Activated naive CD4-positive, alpha-beta T cell treated with anti-CD3 and anti-CD28 coated beads, Interleukin-2, amount 10 ng/mL, durations not matched to agents 7 days and 5 days (primary cell): ENCODE results near the gene KDM4F.
A peak's percentile ranks its signal among the peaks of the same experiment; 100 is the strongest.

Source experiments
- CTCF ChIA-PET: fragments of 350-600 bp; sonication (Branson Sonifier 250); formaldehyde crosslinking; loops from one replicate; lab custom pipeline; 2021; ENCODE audit warnings: antibody characterized with exemption; lab: Charles Lee
- DNase-seq: peaks from one replicate; pipeline ENCODE4 v3.0.0-alpha.2; 2020
- H3K27ac Mint-ChIP-seq: one replicate; pipeline ENCODE4 v1.8.0; 2021; ENCODE audit warnings: mild to moderate bottlenecking, moderate library complexity, mixed read lengths
- H3K27me3 Mint-ChIP-seq: one replicate; pipeline ENCODE4 v1.8.0; 2021; ENCODE audit warnings: mild to moderate bottlenecking, mixed read lengths
- H3K36me3 Mint-ChIP-seq: one replicate; pipeline ENCODE4 v1.8.0; 2021; ENCODE audit warnings: mixed read lengths
- H3K4me1 Mint-ChIP-seq: one replicate; pipeline ENCODE4 v1.8.0; 2021; ENCODE audit warnings: mixed read lengths
- H3K4me3 Mint-ChIP-seq: one replicate; pipeline ENCODE4 v1.8.0; 2021; ENCODE audit warnings: mild to moderate bottlenecking, moderate library complexity, mixed read lengths
- H3K9me3 Mint-ChIP-seq: one replicate; pipeline ENCODE4 v1.8.0; 2021; ENCODE audit warnings: mixed read lengths

KDM4F gene

DNA sequence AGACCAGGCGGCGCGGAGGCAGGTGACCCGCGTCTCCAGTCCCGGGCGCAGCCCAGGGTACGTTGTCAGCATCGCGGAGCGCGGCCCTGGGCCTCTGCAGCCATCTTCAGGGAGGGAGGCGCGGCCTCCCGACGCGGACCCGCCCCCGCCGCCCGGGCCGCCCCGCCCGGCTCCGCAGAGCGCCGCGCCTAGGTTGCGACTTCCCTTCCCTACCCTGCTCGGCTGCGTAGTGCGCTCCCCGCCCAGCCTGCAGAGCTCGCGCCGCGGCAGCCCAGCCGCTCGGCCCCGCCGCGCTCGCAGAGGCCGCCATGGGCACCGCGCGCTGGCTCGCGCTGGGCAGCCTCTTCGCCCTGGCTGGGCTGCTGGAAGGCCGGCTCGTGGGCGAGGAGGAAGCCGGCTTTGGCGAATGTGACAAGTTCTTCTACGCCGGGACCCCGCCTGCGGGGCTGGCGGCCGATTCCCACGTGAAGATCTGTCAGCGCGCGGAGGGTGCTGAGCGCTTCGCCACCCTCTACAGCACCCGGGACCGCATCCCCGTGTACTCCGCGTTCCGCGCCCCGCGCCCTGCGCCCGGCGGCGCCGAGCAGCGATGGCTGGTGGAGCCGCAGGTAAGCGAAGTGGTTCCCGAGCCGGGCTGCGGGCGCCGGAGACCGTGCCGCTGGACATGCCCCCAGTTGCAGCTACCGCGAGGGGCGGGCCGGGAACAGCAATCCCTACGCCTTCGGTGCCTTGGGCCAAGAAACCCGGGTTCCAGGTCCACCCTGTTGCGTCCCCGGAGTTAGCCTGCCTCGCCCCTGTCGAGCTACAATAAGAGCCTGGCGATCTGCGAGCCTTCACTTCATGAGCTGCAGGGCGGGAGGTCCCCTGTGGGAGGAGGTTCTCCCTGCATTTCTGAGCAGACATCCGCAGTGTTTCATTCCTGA lies 40.7 kb downstream of the KDM4F start, which contains the start of gene ENDOD1:
Gene ENDOD1, plus strand, starts transcription at position 227 of the 923 bp plus-strand sequence. Its CDS starts 82 bp downstream, at position 309.
- Mint-ChIP-seq H3K36me3 (peaks cover 1% of the 10 kb centered on the region), H3K27ac (peak within 1 kb of the TSS; percentile 98), H3K9me3 (no peaks in the 10 kb centered on the region), H3K4me3 (peak within 1 kb of the TSS; percentile 86), H3K27me3 (no peaks in the 10 kb centered on the region), H3K4me1 (peaks cover 56% of the 10 kb centered on the region)
- CTCF ChIA-PET = interaction anchor here (0.8 to 8.1 kb wide), 14 partner anchors 9 to 64 kb away, joined by 3 to 143 read pairs (median 4); partner anchors contain the start of gene SRSF8
- peak; percentile 89 for DNase-seq

DNA sequence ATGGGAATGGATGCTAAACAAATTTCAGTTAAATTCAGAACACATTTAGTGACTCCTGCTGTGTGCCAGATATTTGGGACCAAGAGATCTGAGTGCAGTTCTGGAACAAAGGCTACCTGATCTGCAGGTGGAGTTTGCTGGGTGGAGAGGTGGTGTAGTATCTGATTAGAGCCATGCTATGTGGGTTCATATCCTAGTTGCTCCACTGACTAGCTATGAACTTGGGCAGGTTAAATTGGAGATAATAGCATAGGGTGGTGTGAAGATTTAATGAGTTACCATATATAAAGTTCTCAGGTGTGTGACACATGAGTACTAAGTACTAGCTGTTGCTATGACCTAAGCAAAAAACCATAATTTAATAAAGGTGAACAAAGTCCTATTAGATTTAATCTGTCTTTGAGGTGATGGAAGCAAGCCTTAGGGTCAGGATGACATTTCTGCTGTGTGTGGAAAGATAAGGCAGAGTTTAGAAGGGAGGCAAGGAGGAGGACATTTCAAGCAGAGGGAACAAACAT lies 42.5 kb downstream of the KDM4F start:
- H3K36me3 Mint-ChIP-seq = peaks cover 3% of the 10 kb centered on the region
- no peaks in the 10 kb centered on the region for H3K27me3 Mint-ChIP-seq
- H3K9me3 Mint-ChIP-seq = no peaks in the 10 kb centered on the region
- no peak for DNase-seq
- H3K27ac Mint-ChIP-seq = no peak overlapping the region
- CTCF ChIA-PET = interaction anchor here (0.6 to 8.1 kb wide), 12 partner anchors 8 to 468 kb away, joined by 3 to 143 read pairs (median 4); partner anchors contain the start of gene SRSF8
- H3K4me1 Mint-ChIP-seq = peaks cover 70% of the 10 kb centered on the region
- peak overlapping the region; percentile 86 for H3K4me3 Mint-ChIP-seq

DNA sequence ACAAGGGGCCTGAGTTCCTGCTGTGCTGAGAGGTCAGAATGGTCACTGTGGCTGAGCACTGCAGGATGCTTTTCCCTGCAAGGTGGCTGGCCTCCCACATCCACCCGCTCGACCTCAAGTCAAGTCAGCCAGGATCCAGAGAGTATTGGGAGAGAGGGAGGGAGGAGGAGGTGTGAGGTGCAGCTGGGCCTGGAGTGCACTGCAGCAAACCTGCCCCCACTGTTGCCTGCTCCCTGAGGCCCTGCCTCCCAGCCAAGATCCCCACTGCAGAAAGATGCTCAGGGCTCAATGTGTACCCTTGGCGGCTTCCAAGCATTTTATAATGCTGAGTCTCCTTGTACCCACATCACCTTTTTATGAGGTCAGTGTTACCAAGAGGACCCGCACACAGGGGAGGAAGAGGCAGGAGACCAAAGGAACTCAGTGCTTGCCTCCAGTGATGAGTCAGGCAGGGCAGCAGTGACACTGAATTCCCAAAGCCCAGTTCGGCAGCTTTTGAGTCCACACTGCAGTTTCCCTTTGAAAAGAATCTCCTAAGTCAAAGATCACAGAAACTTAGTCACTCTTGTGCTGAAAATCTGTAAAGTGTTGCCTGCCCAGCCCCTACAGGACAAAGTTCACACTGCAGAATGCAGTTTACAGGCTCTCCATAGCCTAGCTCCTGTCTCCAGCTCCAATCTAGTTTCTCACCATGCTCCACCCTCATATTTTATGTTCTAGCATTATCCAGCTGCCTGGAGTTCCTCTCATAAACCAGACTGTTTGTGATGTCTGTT lies 43.5 kb downstream of the KDM4F start:
- Mint-ChIP-seq H3K36me3 (peaks cover 8% of the 10 kb centered on the region), H3K27ac (no peak overlapping the region), H3K4me1 (peaks cover 75% of the 10 kb centered on the region), H3K9me3 (no peaks in the 10 kb centered on the region), H3K27me3 (no peaks in the 10 kb centered on the region), H3K4me3 (no peak overlapping the region)
- CTCF ChIA-PET = interaction anchor here (0.7 to 8.1 kb wide), 14 partner anchors 9 to 469 kb away, joined by 3 to 143 read pairs (median 4); partner anchors contain the start of gene SRSF8
- peak; percentile 58 for DNase-seq

DNA sequence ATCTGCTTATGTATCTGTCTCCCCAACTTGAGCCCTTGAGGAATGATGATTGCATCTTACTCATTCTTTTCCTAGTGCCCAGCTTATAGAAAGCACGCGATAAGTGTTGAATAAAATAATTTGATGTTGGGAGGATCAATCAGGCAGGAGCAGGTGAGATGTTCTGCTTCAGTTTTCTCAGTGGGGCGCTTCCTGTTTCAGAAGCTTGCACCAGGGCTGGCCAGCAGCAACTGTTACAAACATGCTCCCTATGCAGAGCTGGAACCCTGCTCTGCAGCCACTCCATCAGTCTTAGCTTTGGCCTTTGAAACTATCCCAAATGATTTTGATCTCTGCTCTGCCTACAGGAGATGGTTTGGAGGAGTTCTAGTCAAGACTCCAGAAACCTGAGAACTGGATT lies 44.3 kb downstream of the KDM4F start:
- CTCF ChIA-PET = interaction anchor here (0.7 to 8.1 kb wide), 13 partner anchors 9 to 1323 kb away, joined by 3 to 143 read pairs (median 5); partner anchors contain the start of gene SRSF8
- H3K4me1 Mint-ChIP-seq = peaks cover 71% of the 10 kb centered on the region
- H3K9me3 Mint-ChIP-seq = no peaks in the 10 kb centered on the region
- no peak overlapping the region for H3K4me3 Mint-ChIP-seq
- no peak overlapping the region for H3K27ac Mint-ChIP-seq
- no peaks in the 10 kb centered on the region for H3K27me3 Mint-ChIP-seq
- H3K36me3 Mint-ChIP-seq = peaks cover 13% of the 10 kb centered on the region
- DNase-seq = no peak

DNA sequence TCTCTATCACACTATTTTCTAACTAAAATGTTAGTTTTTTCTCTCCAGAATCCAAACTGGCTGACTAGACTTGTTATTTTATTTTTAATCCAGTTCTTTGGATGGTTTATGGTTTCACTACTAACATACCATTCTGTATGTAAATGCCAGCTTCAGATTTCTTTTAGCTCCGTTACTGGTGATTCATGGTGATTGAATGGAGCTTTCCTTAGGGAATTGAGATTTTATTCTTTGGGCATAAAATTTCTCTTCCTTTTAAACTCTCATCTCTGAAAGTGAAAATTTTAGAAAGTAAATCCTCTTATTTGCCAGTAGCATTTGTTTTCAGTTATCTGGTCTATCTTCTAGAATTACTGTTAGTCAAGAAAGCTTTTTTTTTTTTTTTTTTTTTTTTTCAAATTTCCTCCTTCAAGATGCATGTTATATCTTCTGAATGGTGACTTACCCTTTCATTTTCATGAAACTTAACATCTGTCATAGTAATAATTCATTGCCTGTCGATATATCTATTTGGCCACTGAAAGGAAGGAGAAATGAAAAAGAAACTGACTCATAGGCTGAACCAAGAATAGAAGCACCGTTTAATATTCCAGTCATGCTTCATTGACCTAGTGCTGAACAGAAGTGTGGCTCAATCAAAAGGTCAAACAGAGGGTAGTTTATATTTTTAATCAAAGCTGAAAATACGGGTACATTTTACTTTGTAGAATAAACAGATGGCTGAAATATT lies 46.8 kb downstream of the KDM4F start:
- H3K4me1 Mint-ChIP-seq = peaks cover 55% of the 10 kb centered on the region
- no peaks in the 10 kb centered on the region for H3K9me3 Mint-ChIP-seq
- no peak overlapping the region for H3K27ac Mint-ChIP-seq
- no peak for DNase-seq
- H3K36me3 Mint-ChIP-seq = peaks cover 17% of the 10 kb centered on the region
- H3K4me3 Mint-ChIP-seq = no peak overlapping the region
- CTCF ChIA-PET = interaction anchor here (0.6 to 3.4 kb wide), 3 partner anchors 28 to 42 kb away, joined by 4 to 12 read pairs (median 4); no protein-coding TSS in a partner anchor
- H3K27me3 Mint-ChIP-seq = no peaks in the 10 kb centered on the region

DNA sequence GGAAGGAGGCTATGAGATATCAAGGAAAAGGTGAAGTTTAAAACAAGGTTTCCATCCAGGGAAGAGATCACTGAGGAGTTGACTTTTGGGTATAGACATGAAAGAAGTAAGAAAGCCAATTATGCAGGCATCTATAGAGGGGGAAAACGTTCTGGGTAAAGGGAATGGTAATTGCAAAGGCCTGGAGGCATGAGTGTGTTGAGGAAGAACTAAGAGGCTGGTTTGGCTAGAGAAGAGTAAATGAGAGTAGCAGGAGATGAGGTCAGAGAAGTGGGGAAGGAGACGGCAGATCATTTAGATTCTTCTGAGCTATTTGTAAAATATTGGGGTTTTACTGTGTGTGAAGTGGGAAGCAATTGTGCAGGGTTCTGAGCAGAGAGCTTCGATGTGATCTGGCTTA lies 48.0 kb downstream of the KDM4F start:
- no peak for DNase-seq
- CTCF ChIA-PET = interaction anchor here (1.3 kb wide), 2 partner anchors 12 to 23 kb away, joined by 3 read pairs; no protein-coding TSS in a partner anchor
- H3K9me3 Mint-ChIP-seq = no peaks in the 10 kb centered on the region
- no peak overlapping the region for H3K27ac Mint-ChIP-seq
- peaks cover 43% of the 10 kb centered on the region for H3K4me1 Mint-ChIP-seq
- H3K36me3 Mint-ChIP-seq = peaks cover 20% of the 10 kb centered on the region
- H3K27me3 Mint-ChIP-seq = no peaks in the 10 kb centered on the region
- no peak overlapping the region for H3K4me3 Mint-ChIP-seq

DNA sequence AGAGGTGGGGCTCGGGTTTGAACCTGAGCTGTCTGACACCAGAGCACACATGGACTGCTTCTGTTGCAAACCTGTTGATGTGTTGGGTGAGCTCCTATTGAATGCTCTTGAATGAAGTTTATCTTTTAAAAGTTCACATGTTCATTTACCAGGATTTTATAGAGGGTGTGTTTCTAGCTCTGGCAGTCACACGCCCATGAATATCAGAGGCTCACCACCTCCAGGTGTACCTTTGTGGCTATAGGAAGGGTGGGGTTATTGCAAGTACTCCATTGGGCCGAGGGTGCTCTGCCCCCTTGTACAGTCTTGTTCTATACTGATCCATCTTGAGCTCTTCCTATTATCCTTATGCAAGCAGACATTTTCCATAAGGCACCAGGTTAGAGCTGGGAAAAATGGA lies 49.6 kb downstream of the KDM4F start:
- Mint-ChIP-seq H3K27me3 (no peaks in the 10 kb centered on the region), H3K9me3 (no peaks in the 10 kb centered on the region), H3K4me3 (no peak overlapping the region), H3K36me3 (peaks cover 19% of the 10 kb centered on the region), H3K4me1 (peaks cover 30% of the 10 kb centered on the region), H3K27ac (no peak overlapping the region)
- no peak for DNase-seq
- CTCF ChIA-PET = interaction anchor here (1.2 to 1.3 kb wide), 3 partner anchors 8 to 29 kb away, joined by 3 to 4 read pairs (median 4); no protein-coding TSS in a partner anchor

DNA sequence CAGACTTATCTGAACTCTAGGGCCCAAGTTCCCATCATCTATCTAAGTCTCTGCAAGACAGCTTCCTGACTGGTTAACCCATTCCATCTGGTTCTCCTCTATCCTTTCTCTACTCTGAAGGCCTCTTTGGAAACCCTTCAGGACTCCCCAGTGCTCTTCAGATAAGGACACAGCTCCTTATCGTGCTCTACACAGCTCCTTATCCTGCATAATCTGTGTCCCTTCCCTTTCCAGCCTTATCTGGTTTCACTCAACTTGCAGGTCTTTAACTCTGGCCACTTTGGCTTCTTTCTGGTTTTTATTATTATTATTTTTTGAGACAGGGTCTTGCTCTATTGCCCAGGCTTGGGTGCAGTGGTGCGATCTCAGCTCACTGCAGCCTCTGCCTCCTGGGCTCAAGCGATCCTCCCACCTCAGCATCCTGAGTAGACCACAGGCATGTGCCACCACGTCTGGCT lies 51.0 kb downstream of the KDM4F start:
- Mint-ChIP-seq H3K4me3 (no peak overlapping the region), H3K36me3 (peaks cover 17% of the 10 kb centered on the region), H3K9me3 (no peaks in the 10 kb centered on the region), H3K4me1 (peaks cover 21% of the 10 kb centered on the region), H3K27me3 (no peaks in the 10 kb centered on the region), H3K27ac (no peak overlapping the region)
- CTCF ChIA-PET = no interaction called here
- DNase-seq = no peak
